HG02943 (cell line): Measurements from ENCODE around the gene CDC42BPB.

Source experiments
- ATAC-seq: cut with Tn5 transposase; IDR thresholded peaks from one replicate; pipeline ENCODE4 v1.9.1; 2021; ENCODE audit warnings: mild to moderate bottlenecking, low read depth, moderate library complexity; ENCODE audit not compliant: unreplicated experiment

CDC42BPB gene

DNA sequence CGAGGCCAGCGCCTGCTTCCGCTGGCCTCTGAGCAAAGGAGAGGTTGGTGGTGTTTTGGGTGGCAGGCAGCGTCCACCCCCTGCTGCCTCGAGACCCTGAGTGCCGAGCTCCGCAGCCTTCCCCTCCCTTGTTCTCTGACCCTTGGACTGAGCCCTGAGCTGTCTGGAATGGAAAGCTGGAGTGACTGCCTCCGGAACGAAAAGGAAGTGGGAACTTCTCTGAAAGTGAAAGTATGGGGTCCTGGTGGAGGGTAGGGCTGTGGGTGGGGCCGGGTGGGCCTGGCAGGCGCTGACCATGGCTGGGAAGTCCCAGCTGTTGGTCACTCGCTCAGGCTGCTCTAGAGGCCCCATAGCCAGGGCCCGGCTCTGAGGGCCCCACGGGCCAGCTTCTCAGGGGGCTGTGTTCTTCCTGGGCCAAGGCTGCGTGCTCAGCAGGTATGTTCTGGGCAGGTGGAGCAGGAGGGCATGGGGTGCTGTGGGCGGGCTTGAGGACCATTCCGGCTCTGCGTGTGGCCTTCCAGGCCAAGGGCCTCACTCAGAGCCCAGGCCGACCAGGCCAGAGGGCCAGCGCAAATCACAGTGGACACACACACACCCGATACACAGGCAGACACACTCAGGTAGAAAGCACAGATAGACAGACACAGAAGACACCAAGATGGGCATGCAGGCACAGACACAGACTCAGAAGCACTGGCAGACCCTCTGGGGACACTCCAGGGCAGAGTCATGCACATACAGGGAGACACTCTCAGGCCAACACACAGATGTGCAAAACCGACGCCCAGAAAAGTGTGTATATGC, 37.3 kb upstream of the CDC42BPB start, which contains the start of gene EXOC3L4:
EXOC3L4 (plus strand) TSS at position 320 of the 804 bp plus-strand sequence. CDS start 5,495 bp downstream, outside the sequence.
- ATAC-seq, result no peak

DNA sequence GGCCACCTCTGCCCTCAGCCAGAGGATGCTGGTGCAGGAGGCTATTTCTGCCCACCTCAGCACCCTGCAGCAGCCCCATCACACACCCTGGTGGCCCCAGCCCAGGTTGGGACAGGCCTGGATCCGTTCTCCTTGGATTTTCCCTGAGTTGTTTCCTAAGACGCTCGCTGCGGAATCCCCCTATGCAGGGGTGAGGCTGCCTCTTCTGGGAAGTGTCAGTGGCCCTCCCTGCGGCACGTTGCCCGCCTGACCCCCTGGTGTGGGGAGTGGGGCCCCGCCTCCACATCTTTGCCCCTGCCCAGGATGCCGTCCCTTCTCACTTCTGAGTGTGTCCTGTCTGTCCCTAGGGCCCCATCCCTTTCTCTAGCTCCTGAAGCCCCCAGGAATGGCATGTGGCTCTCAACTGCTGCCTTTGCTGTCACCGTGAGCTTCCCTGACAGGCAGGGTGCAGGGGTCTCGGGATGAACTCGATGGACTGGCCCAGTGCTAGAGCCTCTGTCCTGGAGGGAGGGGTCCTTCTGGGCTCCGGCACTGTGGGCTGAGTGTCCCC, 36.6 kb upstream of the CDC42BPB start:
- no peak for ATAC-seq

DNA sequence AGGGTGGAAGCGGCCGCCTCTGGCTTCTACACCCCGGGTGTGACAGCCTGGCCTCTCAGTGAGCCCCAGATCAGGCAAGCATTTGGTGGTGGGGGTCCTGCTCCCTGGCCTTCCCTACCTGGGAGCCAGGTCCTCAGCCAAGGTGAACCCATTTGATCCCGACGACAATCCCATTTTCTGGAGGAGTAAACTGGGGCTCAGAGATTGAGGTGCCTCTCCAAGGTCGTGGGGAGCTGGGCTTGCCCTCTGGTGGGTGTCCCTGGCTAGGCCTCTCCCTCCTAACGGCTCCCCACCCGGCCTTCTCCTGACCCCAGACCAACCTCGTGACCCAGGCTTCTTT, 34.5 kb upstream of the CDC42BPB start:
- no peak for ATAC-seq

DNA sequence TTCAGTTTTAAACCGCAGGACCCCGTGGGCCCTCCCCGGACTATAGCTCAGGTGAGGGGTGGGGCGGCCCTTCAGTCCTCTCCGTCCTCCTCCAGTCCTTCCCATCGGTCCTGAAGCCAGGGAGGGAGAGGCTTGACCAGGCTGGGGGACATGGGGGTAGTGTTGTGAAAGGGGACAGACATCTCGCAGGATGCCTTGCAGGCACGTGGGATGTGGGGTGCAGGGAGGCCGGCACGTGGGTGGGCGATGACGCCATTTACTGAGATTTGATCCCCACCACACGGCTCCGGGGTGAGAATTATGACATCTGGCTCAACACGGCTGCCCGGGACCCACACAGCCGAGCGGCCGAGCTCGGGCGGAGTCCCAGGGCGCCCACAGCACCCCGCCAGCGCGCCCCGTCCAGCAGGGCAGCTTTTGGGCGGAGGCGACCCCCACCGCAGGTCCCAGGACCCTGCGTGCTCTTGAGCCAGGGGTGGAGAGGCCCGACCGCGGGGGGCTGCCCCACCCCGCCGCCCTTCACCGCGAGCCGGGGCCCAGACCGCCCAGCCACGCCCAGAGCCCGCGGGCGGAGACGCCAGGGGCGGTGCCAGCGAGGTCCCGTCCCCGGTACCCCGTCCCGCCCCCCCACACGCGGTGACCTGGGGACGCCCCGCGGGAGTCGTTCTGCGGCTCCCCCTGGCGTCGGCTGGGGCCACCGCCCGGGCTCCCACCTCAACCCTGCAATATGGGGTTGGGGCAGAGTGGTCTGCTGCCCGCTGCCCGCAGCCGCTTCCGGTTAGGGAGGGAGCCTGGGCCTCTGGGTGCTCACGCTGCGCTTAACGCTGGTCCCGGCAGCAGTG, 33.9 kb upstream of the CDC42BPB start:
- no peak for ATAC-seq

DNA sequence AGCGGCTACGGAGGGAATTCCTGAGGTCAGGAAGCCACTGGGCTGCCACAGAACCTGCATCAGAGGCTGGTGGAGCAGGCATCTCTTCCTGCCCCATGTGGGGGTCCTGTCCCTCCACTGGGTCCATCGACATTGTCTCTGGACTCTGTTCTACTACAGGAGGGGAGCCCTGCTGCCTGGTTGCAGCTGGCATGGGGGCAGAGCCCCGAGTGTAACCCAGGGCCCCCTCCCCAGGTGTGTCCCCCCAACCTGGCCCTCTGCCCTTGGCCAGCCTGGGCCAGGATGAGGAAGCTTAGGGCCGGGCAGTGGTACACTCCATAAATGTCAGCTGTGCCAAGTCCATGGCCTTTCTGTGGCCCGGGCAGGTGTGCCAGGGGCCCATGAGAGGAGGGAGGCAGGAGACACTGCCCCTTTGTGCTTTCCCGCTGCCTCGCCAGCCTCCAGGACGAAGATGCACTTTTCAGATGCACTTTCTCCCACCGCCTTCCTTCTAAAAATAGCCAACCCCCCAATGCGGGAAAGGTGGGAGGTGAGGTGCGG, 33.2 kb upstream of the CDC42BPB start:
- no peak for ATAC-seq

DNA sequence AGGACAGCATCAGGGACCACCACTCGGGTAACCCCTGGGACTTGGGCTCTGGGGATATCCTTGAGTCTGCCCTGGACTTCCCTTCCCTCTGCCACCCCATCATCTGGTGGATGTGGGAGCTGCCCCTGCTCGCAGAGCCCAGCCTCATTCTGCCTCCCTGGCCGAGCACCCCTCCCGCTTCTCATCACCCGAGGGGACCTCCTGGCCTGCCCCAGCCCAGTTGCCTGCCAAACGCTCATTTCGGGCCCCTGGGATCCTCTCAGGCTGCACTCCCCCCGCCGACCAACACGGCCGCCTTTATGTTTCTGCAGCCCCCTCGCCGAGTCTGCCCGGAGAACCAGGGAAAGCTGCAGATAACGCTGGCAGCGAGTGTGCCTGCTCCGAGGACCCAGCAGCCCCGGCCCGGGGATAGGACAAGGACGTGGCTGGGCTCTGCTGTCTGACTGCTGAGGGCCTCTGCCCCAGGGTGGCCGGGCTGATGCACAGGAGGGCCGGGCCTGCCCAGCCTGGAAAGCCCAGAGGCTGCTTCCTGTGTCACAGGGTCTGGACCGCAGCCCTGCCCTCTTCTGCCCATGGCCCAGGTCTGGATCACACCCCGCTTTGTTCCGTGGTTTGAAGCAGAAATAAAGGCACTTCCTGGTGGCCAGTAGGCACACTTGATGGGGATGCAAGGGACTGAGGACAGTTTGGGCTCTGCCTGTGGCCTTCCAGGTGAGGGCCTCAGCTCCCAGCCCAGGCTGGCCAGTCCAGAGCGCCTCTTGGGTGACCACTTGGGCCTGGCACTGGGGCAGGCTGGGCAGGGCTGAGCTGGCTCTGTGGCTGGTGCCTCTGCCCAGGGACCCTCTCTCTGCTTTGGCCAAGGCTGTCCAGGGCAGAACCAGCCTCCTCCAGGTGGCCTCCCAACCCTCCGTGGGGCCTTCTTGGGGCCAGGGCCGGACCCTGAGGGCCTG, 32.3 kb upstream of the CDC42BPB start:
- no peak for ATAC-seq

DNA sequence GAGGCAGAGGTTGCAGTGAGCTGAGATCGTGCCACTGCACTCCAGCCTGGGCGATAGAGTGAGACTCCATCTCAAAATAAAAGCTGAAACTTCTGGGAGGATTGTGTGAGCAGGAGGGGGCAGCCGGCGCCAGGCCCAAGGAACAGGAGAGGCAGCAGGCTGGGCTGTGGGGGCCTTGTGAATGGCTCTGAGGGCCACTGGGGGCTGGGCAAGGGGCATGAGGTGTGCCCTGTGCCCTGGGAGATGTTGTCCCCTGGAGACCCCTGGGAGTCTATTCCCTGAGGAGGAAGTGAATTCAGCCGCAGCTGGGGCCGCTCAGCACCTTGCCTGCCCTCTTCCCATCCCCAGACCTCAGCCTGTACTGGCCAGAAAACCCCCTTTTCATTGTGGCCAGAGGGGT, 31.6 kb upstream of the CDC42BPB start:
- no peak for ATAC-seq

DNA sequence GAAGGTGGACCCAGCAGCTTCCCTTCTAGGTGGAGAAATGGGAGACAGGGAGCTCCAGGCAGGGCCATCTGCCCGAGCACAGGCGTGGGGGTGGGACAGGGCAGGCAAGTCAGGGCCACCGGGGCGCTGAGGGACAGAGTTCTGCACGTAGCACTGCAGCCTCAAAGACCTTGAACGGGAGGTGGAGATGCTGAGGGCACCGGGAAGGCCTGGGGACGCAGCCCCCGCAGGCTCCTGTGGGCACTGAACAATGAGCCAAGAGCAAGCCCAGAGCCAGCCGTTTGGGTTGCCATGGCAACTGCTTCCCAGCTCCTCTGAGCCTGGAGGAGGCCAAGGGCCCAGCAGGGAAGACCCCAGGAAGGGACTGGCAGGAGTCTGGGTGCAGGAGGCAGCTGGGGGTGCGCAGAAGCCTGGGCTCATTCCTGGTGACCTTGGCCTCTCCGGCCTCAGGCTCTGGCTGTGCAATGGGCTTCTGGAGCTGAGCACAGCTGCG, 30.0 kb upstream of the CDC42BPB start:
- no peak for ATAC-seq

DNA sequence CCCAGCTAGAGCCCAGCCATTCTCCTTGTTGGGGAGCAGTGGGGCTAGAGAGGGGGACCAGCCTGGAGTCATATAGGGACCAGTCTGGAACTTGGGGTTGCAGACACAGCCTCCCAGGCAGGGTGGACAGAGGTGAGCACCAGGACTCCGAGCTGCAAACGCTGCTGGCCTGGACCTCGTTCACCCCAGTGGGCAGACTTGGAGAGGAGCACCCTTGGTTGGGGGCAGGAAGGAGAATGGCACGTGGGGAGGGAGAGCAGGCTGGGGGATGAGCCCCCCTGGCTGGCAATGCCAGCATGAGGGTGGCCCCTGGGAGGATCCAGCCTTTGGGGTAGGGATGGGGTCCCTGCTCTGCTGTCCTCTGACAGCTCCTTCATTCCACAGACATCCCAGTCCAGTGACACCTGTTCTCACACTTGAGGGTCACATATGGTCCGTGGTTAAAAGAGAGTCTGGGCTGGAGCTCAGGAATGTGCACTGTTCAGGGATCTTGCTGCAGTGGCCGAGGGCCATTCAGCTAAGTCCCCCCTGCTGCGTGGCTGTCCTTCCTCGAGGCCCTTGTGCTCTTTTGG, 29.5 kb upstream of the CDC42BPB start:
- no peak for ATAC-seq

DNA sequence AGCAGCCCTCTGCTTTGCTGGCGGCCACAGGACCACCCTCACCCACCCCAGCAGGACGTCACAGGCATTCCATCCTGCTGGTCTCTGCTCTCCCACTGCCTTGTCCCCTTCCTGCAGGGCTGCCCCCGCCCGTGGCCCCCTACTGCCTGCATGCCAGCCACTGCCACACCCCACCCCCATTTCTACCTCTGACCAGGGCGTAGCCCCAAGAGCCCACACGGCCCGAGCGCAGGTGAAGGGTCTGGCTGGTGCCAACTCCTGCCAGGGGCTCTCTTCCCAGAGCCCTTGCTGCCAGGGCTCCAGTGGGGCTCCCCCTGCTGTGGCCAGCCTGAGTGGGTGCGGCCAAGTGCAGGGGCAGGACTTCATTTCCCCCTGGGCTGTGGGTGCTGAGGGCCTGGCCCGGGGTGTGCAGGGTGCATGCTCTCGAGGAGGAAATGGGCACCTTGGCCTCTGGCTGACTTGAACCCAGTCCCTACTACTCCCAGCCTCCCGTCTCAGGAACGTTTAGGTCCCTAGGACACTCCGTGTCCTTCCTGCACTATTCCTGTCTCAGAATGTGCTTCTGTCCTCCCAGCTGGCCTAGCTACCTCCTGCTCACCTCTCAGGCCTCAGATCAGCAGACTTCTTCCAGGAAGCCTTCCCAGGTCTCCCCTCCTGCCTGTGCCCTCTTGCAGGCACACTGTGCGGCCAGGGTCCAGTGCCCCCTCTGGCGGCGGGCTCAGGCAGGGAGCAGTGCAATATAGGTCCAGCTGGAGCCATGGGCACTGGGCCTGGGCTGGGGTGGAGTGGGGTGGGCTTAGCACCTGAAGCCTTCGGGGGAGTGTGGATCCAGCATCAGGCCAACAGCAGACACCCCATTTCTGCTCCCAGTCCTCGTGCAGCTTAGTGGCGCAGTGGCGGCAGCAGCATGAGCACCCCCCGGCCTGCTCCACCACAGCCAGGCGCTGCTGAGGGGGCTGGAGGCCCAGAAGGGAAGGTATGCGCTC, 28.1 kb upstream of the CDC42BPB start:
- no peak for ATAC-seq

DNA sequence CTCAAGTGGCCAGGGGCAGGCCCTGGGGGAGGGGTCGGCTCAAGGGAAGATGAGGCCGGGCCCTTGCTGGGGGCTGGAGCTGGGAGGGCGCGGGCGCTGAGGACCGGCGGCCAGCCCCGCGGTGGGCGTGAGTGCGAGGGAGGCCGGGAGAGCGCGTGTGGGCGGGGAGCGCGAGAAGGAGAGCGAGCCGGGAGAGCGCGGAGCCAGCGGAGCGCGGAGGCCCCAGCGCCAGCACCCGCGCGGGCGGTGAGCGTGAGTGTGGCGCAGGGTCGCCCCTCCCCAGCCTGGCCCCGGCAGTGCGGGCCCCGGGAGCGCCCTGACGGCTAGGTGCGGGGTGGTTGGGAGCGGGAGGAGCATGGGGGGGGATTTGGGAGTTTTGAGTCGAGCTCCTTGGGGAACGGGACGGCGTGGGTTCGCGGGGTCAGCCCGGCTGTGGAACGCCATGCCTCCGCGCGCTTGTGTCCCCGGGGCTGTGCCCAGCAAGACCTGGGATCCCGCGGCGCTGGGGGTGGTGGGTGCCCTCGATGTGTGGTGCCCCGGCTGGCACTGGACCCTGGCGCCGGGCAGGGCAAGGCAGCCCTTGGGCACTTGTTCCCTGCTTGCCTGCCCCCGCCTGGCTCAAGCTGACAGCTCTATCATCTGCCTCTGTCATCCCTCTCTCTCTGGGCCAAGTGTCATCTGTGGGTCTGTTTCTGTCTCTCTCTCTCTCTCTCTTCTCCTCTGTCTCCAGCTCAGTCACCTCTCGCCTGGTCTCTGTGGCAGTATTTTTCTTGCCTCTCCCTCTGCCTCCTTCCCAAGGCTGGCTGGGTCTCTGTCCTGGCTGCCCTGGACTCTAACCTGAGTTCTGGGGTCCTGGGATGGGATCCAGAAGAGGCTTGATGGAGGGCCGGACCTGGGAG, 26.9 kb upstream of the CDC42BPB start, which contains the start of gene LBHD2:
LBHD2 (plus strand) TSS at position 190 of the 899 bp plus-strand sequence. CDS start 1,803 bp downstream, outside the sequence.
- ATAC-seq, result no peak

DNA sequence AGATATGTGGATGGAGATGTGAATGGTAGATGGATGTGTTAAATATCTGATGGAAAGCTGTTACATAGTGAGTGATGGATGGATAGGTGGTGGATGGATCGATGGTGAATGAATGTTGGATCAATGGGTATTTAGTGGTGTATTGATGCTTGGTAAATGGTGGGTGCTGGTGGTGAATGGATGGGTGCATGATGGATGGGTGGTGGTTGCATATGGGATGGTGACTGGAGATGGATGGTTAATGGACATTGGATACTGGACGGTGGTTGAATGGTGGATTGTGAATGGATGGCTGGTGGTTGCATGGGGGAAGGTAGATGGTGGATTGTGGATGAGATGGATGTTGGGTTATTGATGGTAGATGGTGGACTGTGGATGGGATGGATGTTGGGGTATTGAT, 24.6 kb upstream of the CDC42BPB start:
- ATAC-seq, result no peak

DNA sequence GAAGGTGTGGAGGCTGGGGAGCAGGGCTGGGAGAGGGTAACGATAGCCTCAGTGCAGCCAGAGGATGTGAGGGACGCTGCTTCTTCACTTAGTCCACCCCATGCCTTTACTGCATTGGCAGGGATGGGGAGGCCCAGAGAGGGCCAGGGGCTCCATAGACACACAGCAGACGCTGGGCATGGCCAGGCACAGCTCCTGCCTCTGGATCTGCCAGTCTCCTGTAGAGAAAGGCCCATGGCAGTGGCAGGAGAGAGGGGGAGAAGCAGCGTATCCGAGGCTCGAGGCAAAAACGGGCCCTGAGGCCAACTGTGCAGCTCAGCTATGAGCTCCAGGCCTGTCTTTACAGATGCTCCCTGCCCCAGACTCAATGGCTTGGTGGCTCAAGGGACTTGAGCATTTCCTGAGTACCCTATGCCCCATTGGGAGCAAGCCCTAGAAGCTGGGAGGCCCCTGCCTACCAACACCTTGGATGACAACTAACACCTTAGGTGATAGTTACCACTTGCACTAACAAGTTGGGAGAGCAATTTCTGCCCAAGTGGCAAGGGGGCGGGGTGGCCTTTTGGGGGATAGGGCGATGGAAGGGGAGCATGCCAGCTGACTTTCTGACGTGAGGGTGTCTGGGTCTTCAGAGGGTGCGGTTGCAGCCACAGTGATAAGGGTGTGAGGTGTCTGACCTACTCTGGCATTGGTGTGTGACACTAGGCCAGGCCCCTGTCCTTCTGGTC, 21.7 kb upstream of the CDC42BPB start:
- ATAC-seq, result no peak

DNA sequence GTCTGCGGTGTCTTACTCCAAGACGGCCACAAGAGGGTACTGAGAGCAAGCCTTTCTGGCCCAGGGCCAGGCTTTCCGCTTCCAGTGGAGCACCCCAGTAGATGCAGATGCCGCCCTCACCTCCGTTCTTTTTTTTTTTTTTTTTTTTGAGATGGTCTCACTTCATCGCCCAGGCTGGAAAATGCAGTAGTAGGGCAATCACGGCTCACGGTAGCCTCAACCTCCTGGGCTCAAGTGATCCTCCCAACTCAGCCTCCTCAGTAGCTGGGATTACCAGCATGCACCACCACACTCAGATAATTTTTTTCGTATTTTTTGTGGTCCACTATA, 21.0 kb upstream of the CDC42BPB start:
- no peak for ATAC-seq

DNA sequence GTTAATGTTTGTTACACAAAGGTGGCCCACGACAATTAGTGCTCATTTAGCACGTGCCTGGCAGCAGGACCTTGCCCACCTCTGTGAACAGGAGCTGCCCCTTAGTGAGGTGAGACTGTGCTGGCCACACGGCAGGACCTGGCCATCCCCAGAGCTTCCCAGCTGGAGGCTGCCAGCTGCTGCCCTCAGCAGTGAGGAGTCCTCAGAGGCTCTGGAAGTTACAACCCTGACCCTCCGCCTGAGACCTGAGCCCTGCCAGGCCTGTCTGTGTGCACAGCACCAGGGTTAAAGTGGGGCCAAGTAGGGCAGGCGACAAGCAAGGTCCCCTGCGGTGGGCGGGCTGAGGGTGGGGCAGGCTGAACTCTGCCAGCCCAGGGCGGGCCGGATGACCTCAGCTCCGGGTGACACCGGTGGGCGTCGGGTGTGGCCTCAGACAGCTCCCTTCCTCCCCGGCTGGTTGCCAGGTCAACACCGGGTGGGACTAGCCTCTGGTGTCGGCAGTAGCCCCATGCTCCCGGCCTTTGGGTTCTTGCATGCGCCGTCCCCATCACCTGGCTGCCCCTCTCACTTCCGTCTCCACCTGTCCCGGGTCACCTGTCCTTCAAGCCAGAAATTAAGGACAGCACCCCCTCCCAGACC, 17.5 kb upstream of the CDC42BPB start:
- ATAC-seq, result no peak
